SK-N-SH treated with all-trans-retinoic acid at 6 μM for 48 hours (cell line): ENCODE measurements around the gene HADHB.

Experiments
- ARNTL ChIP-seq: fragments of 450-650 bp; formaldehyde crosslinking; IDR thresholded peaks from 2 replicates; pipeline ENCODE4 v1.5.0; 2020; ENCODE audit warnings: low read depth, mild to moderate bottlenecking, moderate library complexity, borderline replicate concordance
- BACH2 ChIP-seq: fragments of 250-450 bp; sonication (Bioruptor Pico); IDR thresholded peaks from 2 replicates; pipeline ENCODE4 v1.9.0; 2021; ENCODE audit warnings: mild to moderate bottlenecking, borderline replicate concordance
- CSRNP3 ChIP-seq: fragments of 250-450 bp; sonication (Bioruptor Pico); IDR thresholded peaks from 2 replicates; pipeline ENCODE4 v1.5.1; 2021; ENCODE audit warnings: mild to moderate bottlenecking, moderate library complexity
- PATZ1 ChIP-seq: fragments of 250-450 bp; sonication (Bioruptor Pico); IDR thresholded peaks from 2 replicates; pipeline ENCODE4 v1.8.0; 2020; ENCODE audit warnings: mild to moderate bottlenecking, moderate library complexity, borderline replicate concordance
- POU6F1 ChIP-seq: fragments of 250-450 bp; sonication (Bioruptor Pico); IDR thresholded peaks from 2 replicates; pipeline ENCODE4 v1.8.0; 2021; ENCODE audit warnings: low read depth, mild to moderate bottlenecking, moderate library complexity, borderline replicate concordance
- RARB ChIP-seq: fragments of 250-450 bp; sonication (Bioruptor Pico); IDR thresholded peaks from 2 replicates; pipeline ENCODE4 v1.8.0; 2021; ENCODE audit warnings: mild to moderate bottlenecking, moderate library complexity
- SNAI2 ChIP-seq: fragments of 250-450 bp; sonication (Bioruptor Pico); IDR thresholded peaks from 2 replicates; pipeline ENCODE4 v1.5.0; 2020; ENCODE audit warnings: mild to moderate bottlenecking, moderate library complexity
- TOX ChIP-seq: fragments of 250-450 bp; sonication (Bioruptor Pico); IDR thresholded peaks from 2 replicates; pipeline ENCODE4 v1.8.0; 2021; ENCODE audit warnings: mild to moderate bottlenecking, moderate library complexity, borderline replicate concordance
- ZFP3 ChIP-seq: fragments of 250-450 bp; sonication (Bioruptor Pico); IDR thresholded peaks from 2 replicates; pipeline ENCODE4 v1.5.0; 2020; ENCODE audit warnings: mild to moderate bottlenecking, moderate library complexity
- ZFP30 ChIP-seq: fragments of 450-650 bp; formaldehyde crosslinking; IDR thresholded peaks from 2 replicates; pipeline ENCODE4 v1.5.0; 2022; ENCODE audit warnings: mild to moderate bottlenecking, moderate library complexity
- ZNF565 ChIP-seq: fragments of 450-650 bp; formaldehyde crosslinking; conservative IDR thresholded peaks from 2 replicates; pipeline ENCODE4 v1.5.0; 2020; ENCODE audit warnings: low read depth, mild to moderate bottlenecking, moderate library complexity
- TF ChIP-seq, protein P1 (sequence below): fragments of 250-450 bp; sonication (Bioruptor Pico); IDR thresholded peaks from 2 replicates; pipeline ENCODE4 v1.5.0; 2020; ENCODE audit warnings: mild to moderate bottlenecking, moderate library complexity
- TF ChIP-seq, protein P2 (sequence below): fragments of 250-450 bp; sonication (Bioruptor Pico); IDR thresholded peaks from 2 replicates; pipeline ENCODE4 v1.5.1; 2020; ENCODE audit warnings: low read depth, mild to moderate bottlenecking, moderate library complexity

GRCh38 chr2:26235089-26235488, 9.7 kb upstream of the HADHB start:
- no peak for TF ChIP-seq TOX (CRISPR knock-in tag)
- TF ChIP-seq ZFP30, result no peak
- TF ChIP-seq, protein P1, sequence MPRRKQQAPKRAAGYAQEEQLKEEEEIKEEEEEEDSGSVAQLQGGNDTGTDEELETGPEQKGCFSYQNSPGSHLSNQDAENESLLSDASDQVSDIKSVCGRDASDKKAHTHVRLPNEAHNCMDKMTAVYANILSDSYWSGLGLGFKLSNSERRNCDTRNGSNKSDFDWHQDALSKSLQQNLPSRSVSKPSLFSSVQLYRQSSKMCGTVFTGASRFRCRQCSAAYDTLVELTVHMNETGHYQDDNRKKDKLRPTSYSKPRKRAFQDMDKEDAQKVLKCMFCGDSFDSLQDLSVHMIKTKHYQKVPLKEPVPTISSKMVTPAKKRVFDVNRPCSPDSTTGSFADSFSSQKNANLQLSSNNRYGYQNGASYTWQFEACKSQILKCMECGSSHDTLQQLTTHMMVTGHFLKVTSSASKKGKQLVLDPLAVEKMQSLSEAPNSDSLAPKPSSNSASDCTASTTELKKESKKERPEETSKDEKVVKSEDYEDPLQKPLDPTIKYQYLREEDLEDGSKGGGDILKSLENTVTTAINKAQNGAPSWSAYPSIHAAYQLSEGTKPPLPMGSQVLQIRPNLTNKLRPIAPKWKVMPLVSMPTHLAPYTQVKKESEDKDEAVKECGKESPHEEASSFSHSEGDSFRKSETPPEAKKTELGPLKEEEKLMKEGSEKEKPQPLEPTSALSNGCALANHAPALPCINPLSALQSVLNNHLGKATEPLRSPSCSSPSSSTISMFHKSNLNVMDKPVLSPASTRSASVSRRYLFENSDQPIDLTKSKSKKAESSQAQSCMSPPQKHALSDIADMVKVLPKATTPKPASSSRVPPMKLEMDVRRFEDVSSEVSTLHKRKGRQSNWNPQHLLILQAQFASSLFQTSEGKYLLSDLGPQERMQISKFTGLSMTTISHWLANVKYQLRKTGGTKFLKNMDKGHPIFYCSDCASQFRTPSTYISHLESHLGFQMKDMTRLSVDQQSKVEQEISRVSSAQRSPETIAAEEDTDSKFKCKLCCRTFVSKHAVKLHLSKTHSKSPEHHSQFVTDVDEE (CRISPR knock-in tag), result no peak
- no peak for TF ChIP-seq PATZ1
- TF ChIP-seq RARB (CRISPR knock-in tag), result no peak
- no peak for TF ChIP-seq ZNF565 (CRISPR knock-in tag)
- TF ChIP-seq SNAI2, result no peak
- no peak for TF ChIP-seq ARNTL
- TF ChIP-seq, protein P2, sequence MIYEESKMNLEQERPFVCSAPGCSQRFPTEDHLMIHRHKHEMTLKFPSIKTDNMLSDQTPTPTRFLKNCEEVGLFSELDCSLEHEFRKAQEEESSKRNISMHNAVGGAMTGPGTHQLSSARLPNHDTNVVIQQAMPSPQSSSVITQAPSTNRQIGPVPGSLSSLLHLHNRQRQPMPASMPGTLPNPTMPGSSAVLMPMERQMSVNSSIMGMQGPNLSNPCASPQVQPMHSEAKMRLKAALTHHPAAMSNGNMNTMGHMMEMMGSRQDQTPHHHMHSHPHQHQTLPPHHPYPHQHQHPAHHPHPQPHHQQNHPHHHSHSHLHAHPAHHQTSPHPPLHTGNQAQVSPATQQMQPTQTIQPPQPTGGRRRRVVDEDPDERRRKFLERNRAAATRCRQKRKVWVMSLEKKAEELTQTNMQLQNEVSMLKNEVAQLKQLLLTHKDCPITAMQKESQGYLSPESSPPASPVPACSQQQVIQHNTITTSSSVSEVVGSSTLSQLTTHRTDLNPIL, result no peak
- no peak for TF ChIP-seq ZFP3
- TF ChIP-seq BACH2 (CRISPR knock-in tag), result no peak
- TF ChIP-seq CSRNP3 (CRISPR knock-in tag), result no peak
- no peak for TF ChIP-seq POU6F1 (CRISPR knock-in tag)
